WTC11 (cell line): Measurements from ENCODE around the gene NLRP4. TPM values are rescaled to one million over a fixed set of nuclear protein-coding genes. Genes with fewer than 3 reads are reported as not detected.

Experiments used
- ATAC-seq: fragments of 200-7000 bp; cut with Tn5 transposase; 2 replicates; pipeline ENCODE4 v1.10.0; 2021; ENCODE audit warnings: mild to moderate bottlenecking, moderate library complexity
- CTCF ChIA-PET: fragments of 300-600 bp; sonication (Branson Sonifier 250); formaldehyde crosslinking; loops from one replicate; lab custom pipeline; 2021; ENCODE audit warnings: antibody characterized with exemption; lab: Charles Lee
- POLR2A ChIA-PET: fragments of 350-600 bp; sonication (Branson Sonifier 250); formaldehyde crosslinking; loops from one replicate; lab custom pipeline; 2021; ENCODE audit warnings: antibody characterized with exemption; lab: Charles Lee
- DNase-seq: peaks from one replicate; pipeline ENCODE4 v3.0.0; 2021; ENCODE audit warnings: low spot score
- H3K27ac Mint-ChIP-seq: 2 replicates; pipeline ENCODE4 v1.8.0; 2021; ENCODE audit warnings: mixed read lengths
- H3K27me3 Mint-ChIP-seq: 2 replicates; pipeline ENCODE4 v1.8.0; 2021; ENCODE audit warnings: low read depth, mild to moderate bottlenecking, moderate library complexity, mixed read lengths
- H3K36me3 Mint-ChIP-seq: 2 replicates; pipeline ENCODE4 v1.8.0; 2021; ENCODE audit warnings: mixed read lengths
- H3K4me1 Mint-ChIP-seq: 2 replicates; pipeline ENCODE4 v1.8.0; 2022; ENCODE audit warnings: mixed read lengths
- H3K4me3 Mint-ChIP-seq: 2 replicates; pipeline ENCODE4 v1.8.0; 2021; ENCODE audit warnings: mild to moderate bottlenecking, moderate library complexity, mixed read lengths
- H3K9me3 Mint-ChIP-seq: 2 replicates; pipeline ENCODE4 v1.8.0; 2021; ENCODE audit warnings: mixed read lengths
- AFF4 ChIP-seq: sonication (generic); formaldehyde crosslinking; IDR thresholded peaks from 2 replicates; pipeline ENCODE4 v1.8.1; 2023; ENCODE audit warnings: mild to moderate bottlenecking, missing genetic modification reagents, borderline replicate concordance
- ARID4B ChIP-seq: sonication (generic); formaldehyde crosslinking; IDR thresholded peaks from 2 replicates; pipeline ENCODE4 v1.8.0; 2023; ENCODE audit warnings: missing genetic modification reagents, mild to moderate bottlenecking, borderline replicate concordance
- ATF1 ChIP-seq: sonication (generic); formaldehyde crosslinking; IDR thresholded peaks from 2 replicates; pipeline ENCODE4 v1.8.1; 2023; ENCODE audit warnings: mild to moderate bottlenecking, moderate library complexity, missing genetic modification reagents
- ATF2 ChIP-seq: sonication (generic); formaldehyde crosslinking; IDR thresholded peaks from 2 replicates; pipeline ENCODE4 v1.8.1; 2022; ENCODE audit warnings: low read depth, missing genetic modification reagents, borderline replicate concordance
- CREM ChIP-seq: sonication (generic); formaldehyde crosslinking; IDR thresholded peaks from 2 replicates; pipeline ENCODE4 v1.8.1; 2022; ENCODE audit warnings: mild to moderate bottlenecking, missing genetic modification reagents, moderate library complexity
- ELF4 ChIP-seq: sonication (generic); formaldehyde crosslinking; IDR thresholded peaks from 2 replicates; pipeline ENCODE4 v1.8.1; 2022; ENCODE audit warnings: low read depth, mild to moderate bottlenecking, moderate library complexity, missing genetic modification reagents
- FOXP1 ChIP-seq: sonication (generic); formaldehyde crosslinking; IDR thresholded peaks from 2 replicates; pipeline ENCODE4 v1.8.0; 2022; ENCODE audit warnings: missing genetic modification reagents, mild to moderate bottlenecking, moderate library complexity, borderline replicate concordance
- IRF2 ChIP-seq: sonication (generic); formaldehyde crosslinking; IDR thresholded peaks from 2 replicates; pipeline ENCODE4 v1.8.0; 2022; ENCODE audit warnings: low read depth, missing genetic modification reagents, borderline replicate concordance
- KAT7 ChIP-seq: sonication (generic); formaldehyde crosslinking; IDR thresholded peaks from 2 replicates; pipeline ENCODE4 v1.8.1; 2023; ENCODE audit warnings: missing genetic modification reagents, mild to moderate bottlenecking, borderline replicate concordance
- MXD4 ChIP-seq: fragments of 250-450 bp; sonication (Bioruptor Pico); IDR thresholded peaks from 2 replicates; pipeline ENCODE4 v1.8.0; 2021; ENCODE audit warnings: mild to moderate bottlenecking, moderate library complexity, borderline replicate concordance
- RELA ChIP-seq: sonication (generic); formaldehyde crosslinking; IDR thresholded peaks from 2 replicates; pipeline ENCODE4 v1.8.1; 2022; ENCODE audit warnings: missing genetic modification reagents, mild to moderate bottlenecking, borderline replicate concordance
- SOX15 ChIP-seq: fragments of 250-450 bp; sonication (Bioruptor Pico); IDR thresholded peaks from 2 replicates; pipeline ENCODE4 v1.9.0; 2021; ENCODE audit warnings: mild to moderate bottlenecking
- SP1 ChIP-seq: sonication (generic); formaldehyde crosslinking; conservative IDR thresholded peaks from 2 replicates; pipeline ENCODE4 v1.8.1; 2022; ENCODE audit warnings: missing genetic modification reagents
- TP53 ChIP-seq: sonication (generic); formaldehyde crosslinking; IDR thresholded peaks from 2 replicates; pipeline ENCODE4 v1.8.1; 2023; ENCODE audit warnings: mild to moderate bottlenecking, missing genetic modification reagents
- ZBTB21 ChIP-seq: sonication (generic); formaldehyde crosslinking; IDR thresholded peaks from 2 replicates; pipeline ENCODE4 v1.8.1; 2023; ENCODE audit warnings: mild to moderate bottlenecking, missing genetic modification reagents, borderline replicate concordance
- ZMAT4 ChIP-seq: fragments of 250-450 bp; sonication (Bioruptor Pico); IDR thresholded peaks from 2 replicates; pipeline ENCODE4 v1.9.0; 2021; ENCODE audit warnings: mild to moderate bottlenecking
- ZNF121 ChIP-seq: sonication (generic); formaldehyde crosslinking; IDR thresholded peaks from 2 replicates; pipeline ENCODE4 v1.8.0; 2023; ENCODE audit warnings: missing genetic modification reagents
- ZNF138 ChIP-seq: sonication (generic); formaldehyde crosslinking; conservative IDR thresholded peaks from 2 replicates; pipeline ENCODE4 v1.8.1; 2022; ENCODE audit warnings: mild to moderate bottlenecking, moderate library complexity, missing genetic modification reagents
- ZNF317 ChIP-seq: sonication (generic); formaldehyde crosslinking; IDR thresholded peaks from 2 replicates; pipeline ENCODE4 v1.8.1; 2023; ENCODE audit warnings: low read depth, mild to moderate bottlenecking, moderate library complexity, missing genetic modification reagents, borderline replicate concordance
- ZNF396 ChIP-seq: fragments of 250-450 bp; sonication (Bioruptor Pico); IDR thresholded peaks from 2 replicates; pipeline ENCODE4 v1.8.0; 2021; ENCODE audit warnings: mild to moderate bottlenecking, moderate library complexity, borderline replicate concordance
- ZNF425 ChIP-seq: fragments of 250-450 bp; sonication (Bioruptor Pico); conservative IDR thresholded peaks from 2 replicates; pipeline ENCODE4 v1.9.0; 2021; ENCODE audit warnings: mild to moderate bottlenecking
- total RNA-seq: library from RNA; stranded (reverse); gene quantifications from 3 replicates; pipeline ENCODE4 v1.2.3, GENCODE V29; 2021

The NLRP4 gene
- total RNA-seq, 1 experiment from 2014 or later: not detected

- no peak for TF ChIP-seq ZMAT4 (CRISPR knock-in tag)
- TF ChIP-seq ZBTB21 (CRISPR knock-in tag): no peak
- no peak for TF ChIP-seq MXD4
- TF ChIP-seq ATF2 (CRISPR knock-in tag): no peak
- no peak for TF ChIP-seq SOX15 (CRISPR knock-in tag)
- TF ChIP-seq SP1 (CRISPR knock-in tag): no peak
Observed at GRCh38 chr19:55832676-55833075, 3.7 kb upstream of the NLRP4 start (continued).

- TF ChIP-seq CREM (CRISPR knock-in tag) (no peak), ZNF396 (no peak), ELF4 (CRISPR knock-in tag) (no peak), RELA (no peak), AFF4 (CRISPR knock-in tag) (no peak), ZNF425 (CRISPR knock-in tag) (no peak), TP53 (no peak), SOX15 (CRISPR knock-in tag) (no peak), ZNF317 (CRISPR knock-in tag) (no peak), ZNF121 (CRISPR knock-in tag) (no peak), ZNF138 (CRISPR knock-in tag) (no peak), FOXP1 (CRISPR knock-in tag) (no peak), IRF2 (no peak), KAT7 (CRISPR knock-in tag) (no peak), ATF1 (CRISPR knock-in tag) (no peak), ARID4B (CRISPR knock-in tag) (no peak)
- Mint-ChIP-seq H3K4me3 (no peak overlapping the region), H3K9me3 (peaks cover 68% of the 10 kb centered on the region), H3K27me3 (peaks cover 10% of the 10 kb centered on the region), H3K36me3 (peaks cover 51% of the 10 kb centered on the region), H3K27ac (no peak overlapping the region), H3K4me1 (no peaks in the 10 kb centered on the region)
- ATAC-seq (no peak), DNase-seq (no peak)
- POLR2A ChIA-PET: no interaction called here
- CTCF ChIA-PET: no interaction called here
Observed at GRCh38 chr19:55838251-55838650, 1.9 kb downstream of the NLRP4 start.
